ENCODE measurements around the gene DLGAP1. TPM values are rescaled to one million over a fixed set of nuclear protein-coding genes. Genes with fewer than 3 reads are reported as not detected.

DLGAP1 gene
- polyA plus RNA-seq, 1 donor from 2014 or later = 4.5 TPM

- H3K9me2 ChIP-seq (ENCODE audit: insufficient read depth, low read length) = no peaks in the 10 kb centered on the region
- TF ChIP-seq MXI1 (conservative IDR thresholded peaks at IDR 0.05; ENCODE audit: poor library complexity, severe bottlenecking) (no peak), POLR2AphosphoS5 (IDR thresholded peaks at IDR 0.05) (no peak), RAD21 (conservative IDR thresholded peaks at IDR 0.05) (no peak), EZH2 (IDR thresholded peaks at IDR 0.05; ENCODE audit: borderline replicate concordance, insufficient read depth, low read length, poor library complexity, severe bottlenecking) (no peak), SMC3 (conservative IDR thresholded peaks at IDR 0.05; ENCODE audit: poor library complexity) (no peak), EP300 (conservative IDR thresholded peaks at IDR 0.05; ENCODE audit: poor library complexity, severe bottlenecking) (no peak), TAF1 (IDR thresholded peaks at IDR 0.05; ENCODE audit: low read depth) (no peak), REST (IDR thresholded peaks at IDR 0.05; ENCODE audit: borderline replicate concordance) (no peak), CTCF (IDR thresholded peaks at IDR 0.05; ENCODE audit: poor library complexity, severe bottlenecking) (no peak)
- H3K4me2 ChIP-seq (ENCODE audit: low read length) = no peak overlapping the region
- no peak overlapping the region for H3K27ac ChIP-seq (ENCODE audit: low read length)
- no peaks in the 10 kb centered on the region for H3K9me3 ChIP-seq (ENCODE audit: low read length)
- H3K36me3 ChIP-seq (ENCODE audit: insufficient read depth, low read length) = no peaks in the 10 kb centered on the region
- no peak overlapping the region for H3K9ac ChIP-seq (ENCODE audit: low read length)
- H3F3A ChIP-seq (ENCODE audit: insufficient read depth, low read length, poor library complexity, severe bottlenecking) = no peaks in the 10 kb centered on the region
- no peaks in the 10 kb centered on the region for H3K79me2 ChIP-seq (replicated peaks; ENCODE audit: insufficient read depth, low read length)
- H4K20me1 ChIP-seq (ENCODE audit: insufficient read depth) = no peaks in the 10 kb centered on the region
- H3K4me3 ChIP-seq (ENCODE audit: low read length) = no peak overlapping the region
- H2AFZ ChIP-seq (ENCODE audit: low read depth, low read length) = no peak overlapping the region
- no peaks in the 10 kb centered on the region for H3K27me3 ChIP-seq (ENCODE audit: insufficient read depth, low read depth, low read length)
These were observed 208.7 kb downstream of the DLGAP1 start for GRCh38 chr18:4246374-4246773.

GRCh38 chr18:4245456-4245855 is 209.7 kb downstream of the DLGAP1 start:
- TF ChIP-seq SMC3 (conservative IDR thresholded peaks at IDR 0.05; ENCODE audit: poor library complexity) (no peak), EP300 (conservative IDR thresholded peaks at IDR 0.05; ENCODE audit: poor library complexity, severe bottlenecking) (no peak), CTCF (IDR thresholded peaks at IDR 0.05; ENCODE audit: poor library complexity, severe bottlenecking) (no peak), TAF1 (IDR thresholded peaks at IDR 0.05; ENCODE audit: low read depth) (no peak)
- H3K27me3 ChIP-seq (ENCODE audit: insufficient read depth, low read depth, low read length) = no peaks in the 10 kb centered on the region
- no peaks in the 10 kb centered on the region for H3K9me3 ChIP-seq (ENCODE audit: low read length)
- no peak overlapping the region for H3K9ac ChIP-seq (ENCODE audit: low read length)
- no peak overlapping the region for H2AFZ ChIP-seq (ENCODE audit: low read depth, low read length)
- no peaks in the 10 kb centered on the region for H3K9me2 ChIP-seq (ENCODE audit: insufficient read depth, low read length)
- H3K4me3 ChIP-seq (ENCODE audit: low read length) = no peak overlapping the region
- no peak overlapping the region for H3K4me2 ChIP-seq (ENCODE audit: low read length)
- no peak overlapping the region for H3K27ac ChIP-seq (ENCODE audit: low read length)
- no peaks in the 10 kb centered on the region for H3K36me3 ChIP-seq (ENCODE audit: insufficient read depth, low read length)
- no peaks in the 10 kb centered on the region for H4K20me1 ChIP-seq (ENCODE audit: insufficient read depth)
- H3K79me2 ChIP-seq (replicated peaks; ENCODE audit: insufficient read depth, low read length) = no peaks in the 10 kb centered on the region
- no peaks in the 10 kb centered on the region for H3F3A ChIP-seq (ENCODE audit: insufficient read depth, low read length, poor library complexity, severe bottlenecking)

Measured in neural cell (in vitro differentiated cells).